Subcutaneous preadipocyte (primary cell): Measurements from ENCODE around the gene CD2. TPM values are rescaled to one million over a fixed set of nuclear protein-coding genes. Genes with fewer than 3 reads are reported as not detected.

ENCODE experiments used
- total RNA-seq: library from RNA; depleted of rRNA; stranded (reverse); fragments of >200 nt; gene quantifications from 2 replicates; pipeline ENCODE4 v1.2.3, GENCODE V29; 2012

The CD2 gene
- not detected in 2 replicates for total RNA-seq

GRCh38 chr1:116754198-116754977 is at the start of gene CD2:
CD2 (plus strand) TSS chr1:116754430; CDS start chr1:116754493, 63 bp downstream.

Other genes starting within 250 kb of the CD2 start
- gene CD58, start 183.4 kb upstream of the CD2 start, total RNA-seq = 16.8 and 23.1 TPM in 2 replicates
- 0.39 and 1.5 TPM in 2 replicates for gene IGSF3, start 86.7 kb upstream of the CD2 start, total RNA-seq
- gene PTGFRN, start 155.5 kb downstream of the CD2 start, total RNA-seq = 32.1 and 40.1 TPM in 2 replicates
- gene CD101, start 247.3 kb downstream of the CD2 start, total RNA-seq = 0.20 TPM in 1 of 2 replicates, not detected in the other